NCI-H748 (cell line): ENCODE measurements around the gene LEFTY1.
A peak's percentile ranks its signal among the peaks of the same experiment; 100 is the strongest.

Source experiments
- DNase-seq: peaks from one replicate; lab custom pipeline; 2025; ENCODE audit not compliant: unreplicated experiment; lab: John Stamatoyannopoulos, UW

LEFTY1 gene

DNA sequence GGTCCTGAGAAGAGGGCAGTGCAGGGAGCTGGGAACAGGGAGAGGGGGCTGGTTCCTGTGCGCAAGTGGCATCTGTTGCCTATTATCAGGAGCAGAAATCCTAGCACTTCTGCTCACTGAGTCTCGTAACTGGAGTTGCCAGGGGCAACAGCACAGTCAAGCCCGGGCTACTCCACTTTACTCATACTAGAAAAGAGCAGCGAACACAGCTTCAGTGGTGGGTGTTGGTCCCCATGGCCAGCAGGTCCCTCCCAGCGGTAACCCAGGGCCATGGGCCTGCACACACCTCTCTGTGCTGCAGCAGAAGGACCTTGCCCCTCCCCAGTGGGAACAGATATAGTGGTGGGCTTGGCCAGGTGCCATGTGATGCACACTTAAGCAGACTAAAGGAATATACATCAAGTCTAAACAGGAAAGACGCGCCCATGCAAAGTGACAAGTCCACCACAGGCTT is 26.6 kb upstream of the LEFTY1 start:
- DNase-seq, result peak; percentile 75

DNA sequence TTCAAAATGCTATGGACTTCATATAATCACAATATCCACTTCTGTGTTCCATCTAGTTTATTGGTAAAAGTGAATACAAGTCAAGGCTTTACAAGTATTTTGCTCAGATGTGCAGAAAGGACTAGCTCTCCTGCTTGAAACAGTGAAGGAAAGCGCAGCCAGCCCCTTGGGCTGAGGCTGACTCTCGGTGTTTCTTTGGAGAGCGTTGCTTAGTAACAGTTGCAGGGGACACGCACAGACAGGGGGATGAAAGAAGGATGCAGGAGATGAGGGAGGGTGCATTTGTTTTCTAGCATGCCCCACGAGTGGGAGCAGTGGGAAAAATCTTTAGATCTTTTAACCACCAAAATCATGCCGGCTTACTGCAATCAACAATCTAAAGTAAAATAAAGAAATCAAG is 26.0 kb upstream of the LEFTY1 start:
- DNase-seq, result peak; percentile 3

DNA sequence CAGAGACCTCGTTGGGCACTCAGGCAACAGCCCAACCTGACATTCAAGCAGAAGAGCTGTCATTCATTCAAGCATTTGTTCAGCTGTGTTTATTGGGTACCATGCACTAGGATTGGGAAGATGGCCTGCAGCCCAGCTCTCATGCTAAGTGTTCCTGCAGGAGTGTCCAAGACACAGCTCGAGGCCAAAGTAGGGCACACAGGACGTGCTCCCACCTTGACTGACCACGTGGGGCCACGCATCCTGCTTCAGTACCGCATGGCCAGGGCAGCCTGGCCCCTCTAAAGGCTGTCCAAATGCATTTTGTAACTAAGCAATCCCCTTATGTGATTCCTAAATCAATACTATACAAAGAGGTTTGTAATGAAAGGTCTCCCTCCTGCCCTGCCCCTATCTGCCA is 25.4 kb upstream of the LEFTY1 start:
- no peak for DNase-seq

DNA sequence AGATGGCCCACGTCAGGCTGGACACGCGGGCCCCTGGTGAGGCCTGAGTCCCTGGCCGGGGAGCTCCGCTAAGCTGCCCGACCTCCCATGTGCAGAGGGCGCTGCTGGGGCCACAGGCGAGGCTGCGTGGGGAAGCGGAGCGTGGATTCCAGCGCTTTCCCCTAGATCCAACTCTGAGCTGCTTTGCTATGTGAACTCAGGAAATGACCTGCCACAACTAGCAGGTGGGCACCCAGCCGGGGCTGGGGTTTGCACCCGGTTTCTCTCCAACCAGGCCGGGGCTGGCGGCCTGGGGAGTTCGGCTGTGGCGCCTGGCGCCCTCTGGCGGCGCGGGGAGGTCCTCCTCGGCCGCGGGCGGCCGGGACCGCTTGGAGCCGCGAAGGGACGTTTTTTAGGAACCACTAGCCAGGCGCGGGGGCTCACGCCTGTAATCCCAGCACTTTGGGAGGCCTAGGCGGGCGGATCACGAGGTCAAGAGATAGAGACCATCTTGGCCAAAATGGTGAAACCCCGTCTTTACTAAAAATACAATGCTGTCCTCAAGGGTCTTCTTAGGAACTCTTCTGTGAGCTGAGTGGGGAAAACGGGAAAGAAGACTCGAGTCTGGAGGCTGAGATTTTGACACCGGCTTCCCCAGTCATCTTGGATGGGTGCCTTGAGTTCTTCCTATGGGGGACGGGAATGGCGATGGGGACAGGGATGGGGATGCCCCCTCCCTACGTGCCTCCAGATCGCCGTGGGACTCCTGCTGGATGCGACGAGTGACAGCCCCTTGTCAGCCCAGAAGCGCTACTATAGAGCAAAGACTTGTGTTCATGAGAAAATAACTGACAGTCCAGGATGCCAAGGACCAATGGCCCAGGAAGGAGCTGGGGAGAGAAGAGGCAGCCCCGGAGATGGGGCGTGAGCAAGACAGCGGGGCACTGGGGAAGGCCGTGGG is 22.5 kb upstream of the LEFTY1 start:
- DNase-seq, result no peak

DNA sequence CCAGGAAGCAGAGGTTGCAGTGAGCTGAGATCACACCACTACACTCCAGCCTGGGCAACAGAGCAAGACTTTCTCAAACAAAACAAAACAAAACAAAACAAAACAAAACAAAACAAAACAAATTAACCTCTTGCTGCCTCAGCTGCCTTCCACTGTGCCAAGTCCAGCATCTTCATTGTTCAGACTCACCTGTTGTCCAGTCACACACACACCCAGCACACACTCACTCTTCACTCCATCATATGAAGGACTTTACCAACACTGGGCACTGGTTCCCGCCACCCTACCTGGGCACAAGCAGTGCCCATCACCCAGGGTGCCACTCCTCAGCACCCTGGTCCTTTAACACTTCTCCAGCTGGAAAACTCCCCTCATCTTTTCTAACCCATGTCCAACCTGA is 20.5 kb upstream of the LEFTY1 start:
- DNase-seq, result peak; percentile 34

DNA sequence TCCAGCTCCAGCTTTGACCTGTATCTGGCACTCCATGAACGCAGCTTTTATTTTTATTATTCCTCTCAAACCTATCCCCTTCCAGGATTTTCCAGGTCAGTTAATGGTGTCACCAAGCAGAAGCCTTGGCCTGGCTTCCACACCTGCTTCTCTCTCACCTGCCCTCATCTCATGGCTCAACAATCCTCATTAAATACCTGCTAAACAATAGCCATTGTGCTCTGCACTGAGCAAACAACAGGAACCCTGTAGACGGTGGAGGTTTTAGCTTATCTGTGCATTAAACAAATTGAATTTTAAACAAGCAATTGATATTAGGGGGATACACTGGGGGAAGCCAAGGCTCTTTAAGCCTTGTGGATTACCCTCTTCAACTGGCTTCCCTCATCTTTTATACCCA is 19.8 kb upstream of the LEFTY1 start:
- peak; percentile 93 for DNase-seq

DNA sequence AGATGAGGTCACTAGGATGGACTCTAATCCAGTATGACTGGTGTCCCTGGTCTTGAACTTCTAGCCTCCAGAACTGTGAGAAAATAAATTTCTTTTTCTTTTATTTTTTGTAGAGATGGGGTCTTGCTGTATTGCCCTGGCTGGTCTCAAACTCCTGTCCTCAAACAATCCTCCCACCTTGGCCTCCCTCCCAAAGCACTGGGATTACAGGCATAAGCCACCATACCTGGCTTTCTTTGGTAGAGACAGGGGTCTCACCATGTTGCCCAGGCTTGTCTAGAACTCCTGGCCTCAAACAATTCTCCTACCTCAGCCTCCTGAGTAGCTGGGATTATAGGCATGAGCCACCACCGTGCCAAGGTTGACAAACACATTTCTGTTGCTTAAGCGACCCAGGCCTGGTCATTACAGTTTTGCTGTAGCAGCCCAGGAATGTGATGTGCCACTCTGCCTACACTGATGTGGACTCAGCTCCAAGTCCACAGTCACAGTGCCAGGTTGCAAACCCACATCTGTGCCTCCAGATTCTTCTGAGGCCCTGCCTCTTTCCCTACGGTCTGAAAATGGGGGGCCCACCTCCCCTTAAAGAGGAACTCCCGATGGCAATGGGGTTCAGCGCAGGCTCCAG is 19.2 kb upstream of the LEFTY1 start:
- peak; percentile 25 for DNase-seq

DNA sequence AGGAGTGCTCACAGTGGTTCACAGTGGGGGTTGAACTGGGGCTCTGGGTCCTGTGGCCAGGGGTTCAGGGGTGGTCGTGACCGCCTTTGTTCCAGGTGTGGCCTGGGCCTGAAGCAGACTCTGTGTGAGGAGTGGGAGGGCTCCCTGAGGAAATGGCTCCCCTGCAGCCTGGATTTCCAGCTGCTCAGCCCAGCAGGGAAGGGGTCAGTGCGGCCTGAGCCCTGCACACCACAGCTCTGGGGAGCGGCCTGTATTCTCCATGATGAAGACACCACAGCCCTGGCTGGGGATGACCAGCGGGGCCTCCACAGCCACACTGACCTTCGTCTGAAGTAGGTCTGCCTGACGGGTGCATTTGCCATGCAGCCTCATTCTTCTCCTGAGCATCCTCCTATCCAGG is 18.4 kb upstream of the LEFTY1 start:
- DNase-seq, result no peak

DNA sequence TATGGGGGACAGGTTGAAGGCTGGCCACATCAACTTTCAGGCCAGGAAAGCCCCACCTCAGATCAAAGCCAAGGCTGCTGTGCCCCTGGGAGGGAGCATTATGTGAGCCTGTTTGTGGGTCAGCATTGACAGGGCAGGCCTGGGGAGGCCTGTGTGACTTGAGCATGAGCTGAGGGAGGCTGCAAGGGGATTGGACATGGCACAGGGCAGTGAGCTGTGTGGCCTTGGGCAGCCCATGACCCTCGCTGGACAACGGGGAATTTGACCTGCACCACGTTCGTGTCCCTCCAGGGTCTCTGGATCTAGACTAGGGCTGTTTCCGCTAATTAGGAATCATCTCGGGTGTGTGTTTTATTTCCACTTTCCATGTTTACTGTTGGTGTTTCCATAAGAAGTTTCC is 17.5 kb upstream of the LEFTY1 start:
- no peak for DNase-seq

DNA sequence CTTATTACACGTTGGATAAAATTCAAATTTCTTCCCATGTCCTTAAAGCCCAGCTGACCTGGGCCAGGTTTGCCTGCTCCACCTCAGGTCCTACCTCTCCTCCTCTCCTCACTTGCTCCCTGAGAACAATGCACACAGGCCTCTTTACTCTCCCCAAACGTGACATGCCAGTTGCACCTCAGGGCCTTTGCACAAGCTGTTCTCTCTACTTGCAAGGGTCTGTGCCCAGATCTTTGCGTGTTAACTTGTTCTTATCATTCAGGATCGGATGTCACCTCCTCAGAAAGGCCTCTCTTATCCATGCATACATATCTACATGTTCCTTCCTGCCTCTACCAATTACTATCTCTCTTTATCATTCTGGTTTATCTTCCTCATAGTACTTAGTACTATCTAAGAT is 14.7 kb upstream of the LEFTY1 start:
- DNase-seq, result no peak

DNA sequence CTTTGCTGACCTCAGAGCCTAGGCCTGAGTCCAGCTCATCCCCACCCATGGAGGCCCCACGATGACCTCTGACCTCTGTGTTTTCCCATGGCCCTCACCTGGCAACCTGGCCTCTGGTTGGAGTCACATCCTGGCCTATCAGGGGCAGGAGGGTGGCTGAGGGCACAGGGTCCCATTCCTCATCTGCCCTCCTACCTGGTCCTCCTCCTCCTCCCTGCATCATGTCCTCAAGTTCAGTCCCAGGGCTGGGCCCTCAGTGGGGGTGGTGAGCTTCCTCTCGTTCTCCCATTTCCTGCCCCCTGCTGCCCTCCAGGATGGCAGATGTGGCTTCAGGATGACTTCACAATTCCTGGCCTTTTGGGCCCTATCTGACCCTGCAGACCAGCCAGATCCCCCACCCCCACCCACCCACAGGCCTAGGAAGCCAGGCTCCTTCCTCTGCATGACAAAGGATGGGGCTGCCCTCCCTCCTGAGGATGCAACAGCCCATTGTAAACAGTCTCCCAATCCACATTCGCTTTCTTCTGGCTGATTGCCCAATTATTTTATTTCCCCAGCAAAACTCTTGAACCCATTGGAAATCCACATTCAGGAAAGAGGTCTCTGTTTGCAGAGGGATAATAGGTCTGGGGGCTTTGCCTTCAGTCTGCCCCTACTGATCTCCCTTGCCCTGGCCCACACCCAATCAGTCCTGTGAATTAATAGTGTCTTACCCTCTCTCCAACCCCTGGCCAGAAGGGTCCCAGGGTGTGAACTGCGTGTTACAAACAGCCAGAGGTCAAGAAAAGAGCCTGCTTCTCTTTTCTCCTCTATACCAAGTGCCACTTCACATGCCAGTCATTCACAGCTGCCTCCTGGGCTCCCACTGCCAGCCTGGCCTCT is 10.3 kb upstream of the LEFTY1 start:
- DNase-seq, result no peak

DNA sequence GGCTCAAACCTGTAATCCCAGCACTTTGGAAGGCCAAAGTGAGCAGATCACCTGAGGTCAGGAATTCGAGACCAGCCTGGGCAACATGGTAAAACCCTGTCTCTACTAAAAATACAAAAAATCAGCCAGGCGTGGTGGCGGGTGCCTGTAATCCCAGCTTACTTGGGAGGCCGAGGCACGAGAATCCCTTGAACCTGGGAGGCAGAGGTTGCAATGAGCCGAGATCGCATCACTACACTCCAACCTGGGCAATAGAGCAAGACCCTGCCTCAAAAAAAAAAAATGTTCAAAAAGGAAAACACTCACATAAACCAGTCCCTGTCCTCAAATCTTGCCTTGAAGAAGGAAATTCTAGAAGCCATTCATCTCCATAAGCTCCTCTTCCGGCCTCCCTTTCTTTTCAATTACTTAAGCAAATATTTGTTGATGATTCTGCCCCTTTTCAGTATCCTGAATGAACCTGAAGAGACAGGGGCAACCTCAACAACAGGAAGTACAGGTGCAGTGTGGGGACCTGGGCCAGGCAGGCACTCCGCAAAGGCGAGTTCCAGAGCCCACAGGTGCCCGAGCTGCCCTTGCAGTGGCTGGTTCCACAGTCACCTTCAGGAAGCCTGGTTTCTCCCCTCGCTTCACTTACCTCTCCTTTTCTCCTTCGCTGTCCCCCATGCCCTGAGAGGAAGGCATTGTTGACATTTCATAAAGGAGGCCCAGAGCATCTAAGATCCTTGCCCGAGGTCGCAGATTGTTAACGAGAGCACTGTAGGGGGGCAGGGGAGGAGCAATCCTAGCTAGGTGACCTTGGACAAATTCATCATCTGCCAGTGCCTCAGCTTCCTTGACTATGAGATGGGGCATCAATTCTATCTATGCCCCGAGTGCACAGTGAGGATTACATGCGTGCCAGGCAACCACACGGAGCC is 8.9 kb upstream of the LEFTY1 start:
- DNase-seq, result peak; percentile 79

DNA sequence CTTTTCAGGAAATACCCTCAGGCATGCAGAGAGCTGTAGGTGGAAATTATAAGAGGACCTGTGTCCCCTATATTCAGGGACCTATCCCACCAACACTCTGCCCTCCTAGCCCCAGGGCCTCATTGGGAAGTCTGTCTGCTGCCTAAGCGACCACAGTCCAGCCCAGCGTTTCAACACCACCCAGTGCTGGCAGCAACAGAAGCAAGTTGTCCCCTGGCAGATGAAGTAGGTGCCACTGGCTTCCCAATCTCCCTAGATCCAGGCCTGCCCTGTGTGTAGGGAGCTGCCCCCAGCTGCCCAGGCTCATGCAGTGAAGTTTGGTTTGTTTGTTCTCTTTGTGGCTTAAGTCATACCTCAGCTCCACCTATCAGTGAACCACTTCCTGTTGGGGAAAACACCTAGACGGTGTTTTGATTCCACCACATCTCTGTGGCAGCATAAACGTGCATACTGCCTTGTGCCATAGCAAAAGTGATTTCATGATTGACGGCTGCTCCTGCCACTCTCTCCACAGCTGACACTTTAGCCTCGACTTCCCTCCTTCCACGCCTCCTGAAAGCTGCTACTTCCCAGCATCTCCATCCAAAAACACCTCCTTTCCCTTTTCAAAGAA is 8.1 kb upstream of the LEFTY1 start:
- DNase-seq, result peak; percentile 22

DNA sequence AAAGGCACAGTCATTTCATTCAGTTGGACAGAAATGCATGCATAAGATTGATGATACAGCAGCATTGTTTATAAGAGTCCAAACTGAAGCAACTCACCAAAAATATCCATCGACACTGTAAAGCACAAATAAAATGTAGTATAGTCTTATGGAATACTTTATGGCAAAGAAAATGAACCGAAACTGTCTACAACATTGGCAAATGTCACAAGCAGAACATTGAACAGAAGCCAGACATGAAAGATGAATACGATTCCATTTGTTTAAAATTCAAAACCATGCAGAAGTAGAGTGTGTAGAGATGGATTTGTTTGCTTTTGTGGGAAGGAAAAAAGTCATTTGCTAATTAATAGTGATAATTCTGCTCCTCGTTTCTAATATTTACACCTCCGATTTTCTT is 7.5 kb upstream of the LEFTY1 start:
- DNase-seq, result no peak

DNA sequence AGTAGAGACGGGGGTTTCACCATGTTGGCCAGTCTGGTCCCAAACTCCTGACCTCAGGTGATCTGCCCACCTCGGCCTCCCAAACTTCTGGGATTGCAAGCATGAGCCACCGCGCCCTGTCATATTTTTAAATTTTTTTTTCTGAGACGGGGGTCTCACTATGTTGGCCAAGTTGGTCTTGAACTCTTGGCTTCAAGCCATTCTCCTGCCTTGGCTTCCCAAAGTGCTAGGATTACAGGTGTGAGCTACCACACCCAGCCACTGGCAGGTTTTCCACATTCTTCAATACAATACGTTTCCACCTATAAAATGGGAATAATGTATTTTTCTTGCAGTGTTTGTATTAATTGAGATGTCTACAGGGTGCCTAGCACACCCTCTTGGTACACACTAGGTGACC is 3.4 kb upstream of the LEFTY1 start:
- no peak for DNase-seq

DNA sequence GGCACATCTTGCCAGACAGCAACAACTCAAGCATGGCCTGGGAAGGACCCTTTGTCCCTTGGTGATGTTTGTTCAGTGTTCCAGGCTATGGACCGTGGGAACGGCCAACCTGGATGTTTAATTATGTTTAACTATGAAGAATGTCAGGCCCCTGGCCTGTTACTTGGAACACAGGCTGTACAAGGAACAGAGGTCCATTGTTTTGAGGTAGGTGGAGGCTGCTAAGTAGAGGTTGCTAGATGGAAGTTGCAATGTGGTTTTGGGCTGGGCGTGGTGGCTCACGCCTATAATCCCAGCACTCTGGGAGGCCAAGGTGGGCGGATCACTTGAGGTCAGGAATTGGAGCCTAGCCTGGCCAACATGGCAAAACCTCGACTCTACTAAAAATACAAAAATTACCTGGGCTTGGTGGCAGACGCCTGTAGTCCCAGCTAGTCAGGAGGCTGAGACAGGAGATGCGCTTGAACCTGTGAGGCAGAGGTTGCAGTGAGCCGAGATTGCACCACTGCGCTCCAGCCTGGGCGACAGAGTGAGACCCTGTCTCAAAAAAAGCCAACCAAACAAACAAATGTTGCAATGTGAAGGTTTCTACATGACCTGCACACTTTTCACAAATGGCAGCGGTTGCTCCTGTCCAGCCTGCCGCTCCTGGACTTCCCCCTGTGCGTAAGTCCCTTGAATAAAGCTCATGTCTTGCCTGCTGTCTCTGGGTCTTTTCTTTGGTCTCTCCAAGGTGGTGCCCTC is 2.5 kb upstream of the LEFTY1 start:
- peak; percentile 20 for DNase-seq

DNA sequence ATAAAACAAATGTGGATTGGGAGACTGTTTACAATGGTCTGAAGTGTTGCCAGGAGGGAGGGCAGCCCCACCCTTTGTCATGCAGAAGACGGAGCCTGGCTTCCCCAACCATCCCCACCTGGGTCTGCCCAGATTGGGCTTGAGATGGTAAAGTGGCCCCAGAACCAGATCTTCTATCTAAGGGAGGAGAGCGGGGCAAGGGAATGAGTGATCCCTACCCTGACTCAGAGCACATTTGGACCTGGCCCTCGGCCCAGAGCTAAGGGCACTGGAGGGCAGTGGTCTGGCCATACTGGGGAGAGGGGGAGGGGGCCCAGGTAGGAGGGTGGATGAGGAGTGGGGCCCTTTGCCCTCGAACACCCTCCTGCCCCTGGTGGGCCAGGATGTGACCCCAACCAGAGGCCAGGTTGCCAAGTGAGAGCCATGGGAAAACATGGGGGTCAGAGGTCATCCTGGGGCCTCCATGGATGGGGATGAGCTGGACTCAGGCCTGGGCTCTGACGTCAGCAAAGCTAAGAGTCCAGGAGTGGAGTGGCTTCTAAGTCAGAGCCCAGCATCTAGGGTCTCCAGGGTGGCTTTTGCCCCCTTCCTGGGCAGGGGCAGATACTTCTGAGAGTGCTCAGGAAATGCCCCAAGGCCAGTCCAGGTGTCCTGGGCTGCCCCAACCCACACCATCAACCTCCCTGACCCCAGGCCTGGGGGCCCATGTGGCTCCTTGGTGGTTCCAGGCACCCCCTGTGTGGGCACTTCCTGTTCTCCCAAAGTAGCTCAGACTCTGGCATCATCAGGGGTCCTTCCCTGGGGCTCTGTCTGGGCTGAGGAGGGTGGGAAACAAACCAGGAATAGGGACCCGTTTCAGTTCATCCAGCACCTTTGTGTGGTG is 1.6 kb upstream of the LEFTY1 start:
- DNase-seq, result no peak

DNA sequence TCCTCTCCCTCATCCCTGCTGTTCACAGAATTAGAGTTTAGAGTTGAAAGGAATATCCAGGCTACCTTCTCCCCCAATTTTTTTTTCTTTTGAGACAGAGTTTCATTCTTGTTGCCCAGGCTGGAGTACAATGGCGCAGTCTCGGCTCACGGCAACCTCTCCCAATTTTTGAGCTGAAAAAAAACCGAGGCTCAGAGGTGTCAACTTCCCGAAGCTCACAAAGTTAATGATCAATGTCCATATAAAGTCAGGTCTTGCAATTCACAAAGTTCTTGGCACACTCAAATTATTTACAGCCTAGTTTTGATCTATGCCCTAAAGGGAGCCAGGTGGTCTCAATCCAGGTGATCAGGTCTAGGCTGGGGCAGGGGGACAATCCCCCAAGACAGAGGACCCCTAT is 797 bp upstream of the LEFTY1 start:
- no peak for DNase-seq
